Measurements from ENCODE around the gene ANAPC5. TPM values are rescaled to one million over a fixed set of nuclear protein-coding genes. Genes with fewer than 3 reads are reported as not detected.
"Not testable (repeated sequence)": the region's sequence is repeated elsewhere in the genome, so short reads cannot be mapped to it uniquely, and the experiment has no call there.

Gene ANAPC5
- total RNA-seq, 4 donors from 2014 or later, result 84.1 to 128 (median 91.8) TPM

DNA sequence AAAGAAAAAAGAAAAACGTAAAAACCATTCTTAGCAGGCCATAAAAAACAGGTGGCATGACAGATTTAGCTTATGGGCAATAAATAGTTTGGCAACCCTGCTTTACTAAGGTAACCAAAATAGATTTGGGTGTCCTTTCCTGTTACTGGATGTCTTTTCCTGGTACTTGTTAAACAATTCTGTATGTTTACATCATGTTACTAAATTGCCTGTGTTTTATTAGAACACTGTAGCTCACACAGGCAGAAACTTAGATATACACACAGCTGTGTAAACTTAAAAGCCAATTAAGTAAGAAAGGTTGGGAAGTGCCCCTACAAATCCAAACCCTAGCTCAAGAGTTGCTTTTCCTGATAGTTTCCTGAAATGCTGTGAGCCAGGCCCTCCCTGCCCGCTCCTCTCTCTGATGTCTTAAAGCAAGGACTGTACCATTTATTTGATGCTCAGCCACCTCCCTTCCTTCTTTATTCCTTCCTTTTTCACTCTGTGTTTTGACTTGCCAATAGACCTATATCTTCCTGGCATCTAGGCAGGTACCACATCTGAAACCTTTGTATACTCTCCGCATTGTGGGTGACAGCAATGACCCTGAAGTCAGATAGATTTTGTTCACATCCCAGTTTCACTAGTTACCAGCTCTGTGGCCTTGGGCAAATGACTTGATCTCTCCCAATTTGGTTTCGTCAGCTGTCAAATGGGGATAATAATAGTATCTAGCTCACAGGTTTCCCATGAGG is 52.0 kb downstream of the ANAPC5 start:
- DNase-seq (no peak), ATAC-seq (no peak)
- Histone ChIP-seq H3K4me1 (peaks cover 19 to 26% of the 10 kb centered on the region in 2 donors), H3K9me3 (no peaks in the 10 kb centered on the region), H3K36me3 (no peaks in the 10 kb centered on the region), H3K4me3 (no peak overlapping the region), H3K27me3 (no peaks in the 10 kb centered on the region), H3K27ac (no peak overlapping the region)
- intact Hi-C loops (cut with DNase I; ENCODE audit: low total_unique reads), result no loop called here
- in situ Hi-C loops (cut with MboI; ENCODE audit: low sequenced_read_pairs in 4 of 4), result no loop called here
- TF ChIP-seq CTCF (IDR thresholded peaks at IDR 0.05 in 4 of 5, conservative IDR thresholded peaks at IDR 0.05 in 1 of 5) (no peak), POLR2A (IDR thresholded peaks at IDR 0.05) (no peak)

DNA sequence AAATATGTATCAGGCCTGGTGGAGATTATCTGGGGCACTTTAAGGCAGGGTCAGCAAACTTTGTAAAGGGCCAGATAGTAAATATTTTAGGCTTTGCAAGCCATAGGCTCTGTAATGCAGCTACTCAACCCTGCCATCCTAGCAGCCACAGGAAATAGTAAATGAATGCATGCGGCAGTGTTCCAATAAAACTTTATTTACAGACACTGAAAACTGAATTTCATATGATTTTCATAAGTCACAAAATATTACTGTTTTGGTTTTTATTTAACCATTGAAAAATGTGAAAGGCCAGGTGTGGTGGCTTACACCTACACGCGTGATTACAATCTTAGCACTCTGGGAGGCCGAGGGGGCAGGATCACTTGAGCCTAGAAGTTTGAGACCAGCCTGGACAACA is 52.5 kb downstream of the ANAPC5 start:
- Histone ChIP-seq H3K4me3 (no peak overlapping the region), H3K27me3 (no peaks in the 10 kb centered on the region), H3K9me3 (no peaks in the 10 kb centered on the region), H3K4me1 (peaks cover 25 to 27% of the 10 kb centered on the region in 2 donors), H3K36me3 (no peaks in the 10 kb centered on the region), H3K27ac (no peak overlapping the region)
- no peak for TF ChIP-seq CTCF (IDR thresholded peaks at IDR 0.05 in 4 of 5, conservative IDR thresholded peaks at IDR 0.05 in 1 of 5)
- TF ChIP-seq POLR2A (IDR thresholded peaks at IDR 0.05), result no peak
- intact Hi-C loops (cut with DNase I; ENCODE audit: low total_unique reads), result loop anchor here (5.0 kb wide), 1 partner anchor 98 kb away; no protein-coding TSS in a partner anchor
- ATAC-seq (no peak), DNase-seq (no peak)
- in situ Hi-C loops (cut with MboI; ENCODE audit: low sequenced_read_pairs in 4 of 4), result no loop called here

DNA sequence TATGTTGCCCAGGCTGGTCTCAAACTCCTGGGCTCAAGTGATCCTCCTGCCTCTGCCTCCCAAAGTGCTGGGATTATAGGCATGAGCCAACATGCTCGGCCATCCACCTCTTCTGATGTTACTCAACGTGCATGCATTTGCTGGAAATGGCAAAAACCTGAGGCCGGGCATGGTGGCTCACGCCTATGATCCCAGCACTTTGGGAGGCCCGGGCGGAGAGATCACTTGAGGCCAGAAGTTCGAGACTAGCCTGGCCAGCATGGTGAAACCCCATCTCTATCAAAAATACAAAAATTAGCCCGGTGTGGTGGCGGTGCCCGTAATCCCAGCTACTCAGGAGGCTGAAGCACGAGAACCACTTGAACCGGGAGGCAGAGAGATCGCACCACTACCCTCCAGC is 53.8 kb downstream of the ANAPC5 start:
- not testable (repeated sequence) for ATAC-seq

GRCh38 chr12:121297435-121297991 is 54.7 kb downstream of the ANAPC5 start:
- TF ChIP-seq CTCF (IDR thresholded peaks at IDR 0.05 in 4 of 5, conservative IDR thresholded peaks at IDR 0.05 in 1 of 5), result no peak
- peak in 1 of 2 donors; percentile 22 for ATAC-seq
- DNase-seq, result no peak
- H3K9me3 ChIP-seq, result no peaks in the 10 kb centered on the region
- peaks cover 27 to 28% of the 10 kb centered on the region in 2 donors for H3K4me1 ChIP-seq
- H3K27ac ChIP-seq, result peak overlapping the region; percentile 79 to 95 (median 84)
- no peaks in the 10 kb centered on the region for H3K27me3 ChIP-seq
- peaks cover 0 to 1% of the 10 kb centered on the region in 2 donors for H3K36me3 ChIP-seq
- in situ Hi-C loops (cut with MboI; ENCODE audit: low sequenced_read_pairs in 4 of 4) (no loop called here), intact Hi-C loops (cut with DNase I; ENCODE audit: low total_unique reads) (loop anchor here (5.0 kb wide), 1 partner anchor 100 kb away; no protein-coding TSS in a partner anchor)
- peak overlapping the region; percentile 66 to 97 (median 92) for H3K4me3 ChIP-seq

More for the DNA sequence above, 53.8 kb downstream of the ANAPC5 start:
- H3K27me3 ChIP-seq; H3K9me3 ChIP-seq; DNase-seq; in situ Hi-C loops (cut with MboI; ENCODE audit: low sequenced_read_pairs in 4 of 4); H3K36me3 ChIP-seq; H3K4me3 ChIP-seq; H3K27ac ChIP-seq: not testable (repeated sequence)
- peaks cover 27 to 28% of the 10 kb centered on the region in 2 donors for H3K4me1 ChIP-seq
- intact Hi-C loops (cut with DNase I; ENCODE audit: low total_unique reads), result loop anchor here (5.0 kb wide), 1 partner anchor 99 kb away; no protein-coding TSS in a partner anchor
